Thoracic aorta (tissue), 2 donors: ENCODE results near the gene UBQLN4. TPM values are rescaled to one million over a fixed set of nuclear protein-coding genes. Genes with fewer than 3 reads are reported as not detected.

Experiments
- ATAC-seq: fragments of 150-250 bp; one replicate; pipeline ENCODE4 v1.8.0; 2017; ENCODE audit warnings: low read depth; ENCODE audit not compliant: insufficient number of reproducible peaks, low FRiP score
- DNase-seq: peaks from one replicate; pipeline ENCODE4 v3.0.0-alpha.2; 2020; ENCODE audit warnings: low spot score
- H3K27ac ChIP-seq, 2 donors: fragments of 200-600 bp; sonication (generic); 1 replicate in 1 of 2; 2 replicates in 1 of 2; pipeline ENCODE4 v1.5.1; 2016; ENCODE audit warnings: mild to moderate bottlenecking in 2 of 2, moderate library complexity in 2 of 2
- H3K27me3 ChIP-seq: fragments of 200-600 bp; sonication (generic); replicated peaks from 2 replicates; pipeline ENCODE4 v1.6.0; 2016; ENCODE audit warnings: mild to moderate bottlenecking; ENCODE audit not compliant: insufficient read depth
- H3K36me3 ChIP-seq: fragments of 200-600 bp; sonication (generic); one replicate; pipeline ENCODE4 v1.5.1; 2016
- H3K4me1 ChIP-seq, 2 donors: fragments of 200-600 bp; sonication (generic); 1 replicate in 1 of 2; 2 replicates in 1 of 2; pipeline versions ENCODE4 v1.5.1 to v1.6.0; 2016; ENCODE audit warnings: low read depth in 2 of 2, mild to moderate bottlenecking in 1 of 2; ENCODE audit not compliant: control insufficient read depth in 1 of 2
- H3K4me3 ChIP-seq: fragments of 200-600 bp; sonication (generic); 2 replicates; pipeline ENCODE4 v1.5.1; 2016; ENCODE audit warnings: mild to moderate bottlenecking
- H3K9me3 ChIP-seq: fragments of 200-600 bp; sonication (generic); 2 replicates; pipeline ENCODE4 v1.5.1; 2016
- CTCF ChIP-seq: fragments of 200-600 bp; sonication (generic); IDR thresholded peaks from one replicate; pipeline ENCODE4 v1.5.1; 2019; ENCODE audit warnings: antibody characterized with exemption
- total RNA-seq, 2 donors: library from RNA; depleted of rRNA; stranded (reverse); fragments of >200 nt; gene quantifications; one replicate each; pipeline versions ENCODE4 v1.1.0 to v1.2.3, GENCODE V29; 2016

The UBQLN4 gene
- total RNA-seq, 2 donors from 2014 or later, result 21.7 to 36.7 TPM

GRCh38 chr1:156019946-156020292, 33.7 kb downstream of the UBQLN4 start:
- no peak for ATAC-seq
- H3K27me3 ChIP-seq, result no peaks in the 10 kb centered on the region
- peak overlapping the region; percentile 86 for H3K4me3 ChIP-seq
- H3K36me3 ChIP-seq, result peaks cover 18% of the 10 kb centered on the region
- H3K9me3 ChIP-seq, result no peaks in the 10 kb centered on the region
- peaks cover 15 to 16% of the 10 kb centered on the region in 2 donors for H3K4me1 ChIP-seq
- TF ChIP-seq CTCF, result no peak
- H3K27ac ChIP-seq, result peak overlapping the region; percentile 64 to 77
- DNase-seq, result no peak

- TF ChIP-seq CTCF, result no peak
- Histone ChIP-seq H3K9me3 (no peaks in the 10 kb centered on the region), H3K36me3 (peaks cover 61% of the 10 kb centered on the region), H3K4me3 (no peak overlapping the region), H3K4me1 (peaks cover 8 to 11% of the 10 kb centered on the region in 2 donors), H3K27ac (no peak overlapping the region), H3K27me3 (no peaks in the 10 kb centered on the region)
- ATAC-seq, result no peak
- no peak for DNase-seq
Measured at GRCh38 chr1:156014829-156015228, 38.8 kb downstream of the UBQLN4 start.

- H3K36me3 ChIP-seq, result peaks cover 64% of the 10 kb centered on the region
- no peak for TF ChIP-seq CTCF
Measured at GRCh38 chr1:156012051-156012817, 41.4 kb downstream of the UBQLN4 start.

GRCh38 chr1:156009404-156009803, 44.2 kb downstream of the UBQLN4 start:
- H3K4me1 ChIP-seq, result no peaks in the 10 kb centered on the region
- no peaks in the 10 kb centered on the region for H3K9me3 ChIP-seq
- DNase-seq (no peak), ATAC-seq (no peak)
- H3K27me3 ChIP-seq, result no peaks in the 10 kb centered on the region
- H3K36me3 ChIP-seq, result peaks cover 50% of the 10 kb centered on the region
- H3K27ac ChIP-seq, result no peak overlapping the region
- no peak overlapping the region for H3K4me3 ChIP-seq
- no peak for TF ChIP-seq CTCF

More at GRCh38 chr1:156012051-156012817, 41.4 kb downstream of the UBQLN4 start:
- DNase-seq (no peak), ATAC-seq (no peak)
- Histone ChIP-seq H3K27ac (no peak overlapping the region), H3K4me1 (no peaks in the 10 kb centered on the region), H3K27me3 (no peaks in the 10 kb centered on the region), H3K9me3 (no peaks in the 10 kb centered on the region), H3K4me3 (no peak overlapping the region)

- no peak overlapping the region for H3K27ac ChIP-seq
- no peak overlapping the region for H3K4me3 ChIP-seq
- no peaks in the 10 kb centered on the region for H3K27me3 ChIP-seq
- no peak for TF ChIP-seq CTCF
- peaks cover 28% of the 10 kb centered on the region for H3K36me3 ChIP-seq
- no peaks in the 10 kb centered on the region for H3K4me1 ChIP-seq
- H3K9me3 ChIP-seq, result no peaks in the 10 kb centered on the region
- no peak for ATAC-seq
- DNase-seq, result no peak
Measured at GRCh38 chr1:156006666-156007376, 46.8 kb downstream of the UBQLN4 start.
